ACC112 (cell line): ENCODE measurements around the gene FERD3L.

Experiments
- H2AFZ ChIP-seq: fragments of 200-600 bp; sonication (generic); one replicate; pipeline ENCODE4 v1.6.0; 2017; ENCODE audit warnings: antibody characterized with exemption, low read length; ENCODE audit not compliant: unreplicated experiment
- H3K27ac ChIP-seq: fragments of 200-600 bp; sonication (generic); 2 replicates; pipeline ENCODE4 v1.5.1; 2014; ENCODE audit warnings: low read depth, mild to moderate bottlenecking, antibody characterized with exemption, low read length, moderate library complexity
- H3K27me3 ChIP-seq: fragments of 200-600 bp; sonication (generic); 2 replicates; pipeline ENCODE4 v1.6.1; 2014; ENCODE audit warnings: mild to moderate bottlenecking, antibody characterized with exemption, low read length, moderate library complexity, mixed read lengths; ENCODE audit not compliant: insufficient read depth
- H3K36me3 ChIP-seq: fragments of 200-600 bp; sonication (generic); 2 replicates; pipeline ENCODE4 v1.6.1; 2016; ENCODE audit warnings: mild to moderate bottlenecking, antibody characterized with exemption, low read length, moderate library complexity, mixed read lengths; ENCODE audit not compliant: insufficient read depth
- H3K4me1 ChIP-seq: fragments of 200-600 bp; sonication (generic); one replicate; pipeline ENCODE4 v1.6.1; 2016; ENCODE audit warnings: low read length, mixed read lengths; ENCODE audit not compliant: insufficient read depth, unreplicated experiment, control insufficient read depth
- H3K4me3 ChIP-seq: fragments of 200-600 bp; sonication (generic); 2 replicates; pipeline ENCODE4 v1.5.1; 2014; ENCODE audit warnings: mild to moderate bottlenecking, low read depth, low read length
- H3K79me2 ChIP-seq: fragments of 200-600 bp; sonication (generic); one replicate; pipeline ENCODE4 v1.6.0; 2016; ENCODE audit warnings: low read length; ENCODE audit not compliant: control insufficient read depth, unreplicated experiment, insufficient read depth

Gene FERD3L

DNA sequence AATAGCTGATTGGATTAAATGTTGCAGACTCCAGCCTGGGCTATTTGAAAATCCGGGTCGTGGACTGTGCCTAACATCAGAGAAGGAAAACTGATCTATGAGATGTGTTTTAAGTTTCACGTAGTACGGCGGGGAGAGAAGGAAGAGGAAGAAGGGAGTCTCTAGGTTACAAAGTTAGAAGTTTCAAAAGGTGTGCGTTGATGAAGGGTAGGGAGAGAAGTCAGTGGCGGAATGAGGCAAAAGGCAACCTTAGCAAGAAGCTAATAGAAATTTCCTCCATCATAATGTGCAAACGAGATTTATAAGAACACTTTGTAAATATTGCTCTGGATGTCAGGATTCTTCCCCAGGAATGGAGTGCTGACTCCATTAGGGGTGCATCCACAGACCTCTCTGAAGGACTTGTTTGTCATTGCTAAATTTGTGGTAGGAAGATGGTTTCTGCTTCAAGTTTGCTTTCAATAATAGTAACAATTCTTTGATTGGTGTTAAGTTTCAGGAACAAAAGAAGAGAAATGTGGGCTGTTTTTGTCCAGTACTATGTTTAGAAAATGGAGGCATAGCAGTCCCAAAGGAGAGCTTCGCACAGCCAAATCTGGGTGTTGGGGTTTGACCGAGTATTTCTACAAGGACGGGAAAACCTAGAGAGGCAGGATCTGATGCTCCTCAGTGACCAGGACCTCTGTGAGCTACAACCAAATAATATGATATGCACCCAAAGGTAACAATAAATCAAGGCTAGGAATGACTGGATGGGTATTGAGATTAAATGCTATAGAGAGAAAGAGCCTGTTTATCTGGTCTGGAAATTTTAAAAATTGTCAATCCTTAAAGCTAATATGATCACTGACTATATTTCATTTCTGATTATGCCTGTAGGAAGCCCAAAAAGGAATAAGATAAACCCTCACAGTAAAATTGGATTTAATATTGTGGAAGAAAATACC lies 35.9 kb downstream of the FERD3L start:
- H3K4me3 ChIP-seq: no peak overlapping the region
- H3K27me3 ChIP-seq: no peaks in the 10 kb centered on the region
- H3K36me3 ChIP-seq: 0 out of 2 replicates have a peak, but pooled peaks cover 11% of the 10 kb centered on the region
- peaks cover 17% of the 10 kb centered on the region for H3K4me1 ChIP-seq
- no peak overlapping the region for H3K27ac ChIP-seq
- H2AFZ ChIP-seq: no peak overlapping the region
- peaks cover 20% of the 10 kb centered on the region for H3K79me2 ChIP-seq

DNA sequence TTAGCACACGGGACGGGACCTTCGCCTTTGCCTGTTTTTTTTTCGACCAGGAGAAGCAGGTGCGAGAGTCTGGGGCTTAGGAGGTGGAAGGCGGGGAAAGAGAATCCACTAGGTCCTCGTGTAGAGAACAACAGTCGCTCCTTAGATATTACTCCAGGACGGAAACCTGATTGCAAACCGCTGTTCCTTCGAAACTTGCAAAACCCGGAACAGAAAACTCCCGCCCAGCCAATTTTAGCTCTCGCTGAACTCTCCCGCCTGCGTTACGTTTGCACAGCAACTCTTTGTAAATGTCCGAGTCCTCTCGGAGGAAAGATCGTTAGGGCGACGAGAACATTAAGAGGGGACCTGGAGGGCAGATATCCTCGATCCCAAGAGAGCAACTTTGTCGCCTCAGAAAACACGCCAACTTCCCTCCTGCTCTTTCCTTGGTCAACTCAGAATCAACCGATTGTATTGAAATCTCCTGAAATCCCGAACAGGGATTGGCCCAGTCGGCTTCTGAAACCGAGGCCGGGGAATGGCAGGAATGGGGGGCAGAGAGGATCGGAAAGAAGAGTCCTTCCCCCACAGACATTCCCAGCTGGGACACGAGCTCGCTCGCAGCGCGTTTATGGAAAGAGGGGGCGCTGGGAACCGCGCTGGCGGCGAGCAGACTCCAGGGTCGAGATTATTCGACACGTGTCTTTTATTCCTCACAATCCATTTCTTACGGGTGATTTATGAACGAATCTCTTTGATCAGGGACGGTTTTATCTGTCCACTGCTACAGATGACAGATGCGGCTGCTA lies 37.7 kb downstream of the FERD3L start:
- Histone ChIP-seq H2AFZ (peak overlapping the region; percentile 70), H3K4me3 (peak overlapping the region; percentile 74), H3K79me2 (peaks cover 4% of the 10 kb centered on the region), H3K27me3 (no peaks in the 10 kb centered on the region), H3K36me3 (no peaks in the 10 kb centered on the region), H3K27ac (peak overlapping the region; percentile 61), H3K4me1 (peaks cover 11% of the 10 kb centered on the region)

DNA sequence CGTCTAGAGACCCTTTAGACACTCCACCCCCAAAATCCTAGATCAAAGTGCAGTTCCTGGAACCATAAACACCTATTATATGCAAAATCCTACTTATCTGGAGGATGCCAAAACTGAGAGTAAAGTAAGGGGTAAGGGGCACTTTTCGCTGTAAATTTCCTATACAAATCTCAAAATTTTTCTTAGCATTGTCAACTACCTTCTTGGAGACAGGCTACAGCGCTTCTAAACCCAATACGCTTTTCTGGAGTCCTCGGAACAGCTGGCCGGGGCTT lies 38.2 kb downstream of the FERD3L start:
- Histone ChIP-seq H2AFZ (peak overlapping the region; percentile 70), H3K4me3 (peak overlapping the region; percentile 74), H3K4me1 (peaks cover 11% of the 10 kb centered on the region), H3K27me3 (no peaks in the 10 kb centered on the region), H3K79me2 (no peaks in the 10 kb centered on the region), H3K27ac (peak overlapping the region; percentile 61), H3K36me3 (no peaks in the 10 kb centered on the region)

DNA sequence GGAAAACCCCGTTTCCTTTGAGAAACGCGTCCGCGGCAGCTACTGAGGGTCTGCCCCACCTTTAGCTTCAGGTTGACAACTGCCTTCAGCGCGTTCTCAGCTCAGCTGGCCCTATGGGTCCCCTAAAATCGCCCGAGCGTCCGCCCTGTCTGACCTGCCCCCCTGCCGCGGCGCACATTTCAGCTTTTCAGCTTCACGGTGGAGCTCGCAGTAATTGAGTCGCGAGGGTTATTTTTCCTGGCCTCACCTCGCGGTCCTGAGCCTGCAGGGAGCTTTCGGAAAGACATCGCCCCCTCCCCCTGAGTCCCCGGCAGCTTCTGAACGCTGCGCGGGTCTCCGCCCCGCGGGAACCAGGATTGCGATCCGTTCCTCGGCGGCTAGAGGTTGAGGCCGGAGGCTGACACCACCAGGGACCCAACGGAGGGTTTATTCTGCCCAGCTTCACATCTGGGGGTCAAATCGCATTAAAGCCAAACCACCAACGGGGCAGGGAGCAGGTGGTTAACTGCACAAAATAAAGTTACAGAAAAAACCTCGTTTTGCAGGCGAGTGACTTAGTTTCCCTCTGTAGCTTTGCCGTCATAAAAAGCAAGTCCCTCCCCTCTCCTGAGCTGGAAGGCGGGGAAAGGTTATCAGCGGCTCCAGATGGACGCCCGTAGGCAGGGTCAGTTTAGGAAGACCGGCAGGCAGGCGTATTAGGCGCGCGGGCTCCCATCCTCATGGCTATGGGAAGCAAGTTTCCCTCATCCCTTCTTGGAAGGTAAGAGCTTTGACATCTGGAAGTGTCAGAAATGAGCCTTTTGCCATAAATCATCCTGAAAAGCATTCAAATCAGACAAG lies 38.8 kb downstream of the FERD3L start:
- no peaks in the 10 kb centered on the region for H3K79me2 ChIP-seq
- peak overlapping the region; percentile 83 for H2AFZ ChIP-seq

DNA sequence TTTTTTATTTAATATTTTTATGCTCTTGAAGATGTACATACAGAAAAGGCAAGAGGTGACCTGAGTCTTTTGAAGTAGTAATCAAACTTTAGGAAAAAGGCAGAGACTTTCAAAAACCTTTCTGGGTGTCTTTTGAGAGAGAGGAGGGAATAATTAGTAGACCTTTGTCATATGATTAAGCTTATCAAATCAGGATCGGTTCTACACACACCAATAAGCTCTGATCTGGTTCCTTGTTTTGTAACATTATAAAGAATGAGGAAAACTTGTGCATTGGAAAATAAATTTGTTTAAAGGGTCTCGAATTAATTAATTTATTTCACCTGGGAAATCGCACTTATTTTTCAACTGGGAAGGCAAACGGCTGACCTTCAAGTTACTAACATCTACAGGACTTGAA lies 39.7 kb downstream of the FERD3L start:
- Histone ChIP-seq H3K36me3 (no peaks in the 10 kb centered on the region), H3K27me3 (no peaks in the 10 kb centered on the region), H3K27ac (no peak overlapping the region), H3K4me3 (peak overlapping the region; percentile 74), H3K79me2 (no peaks in the 10 kb centered on the region), H2AFZ (peak overlapping the region; percentile 83), H3K4me1 (peaks cover 11% of the 10 kb centered on the region)

More for the DNA sequence above, 38.8 kb downstream of the FERD3L start:
- Histone ChIP-seq H3K36me3 (no peaks in the 10 kb centered on the region), H3K27me3 (no peaks in the 10 kb centered on the region), H3K4me3 (peak overlapping the region; percentile 74), H3K27ac (peak overlapping the region; percentile 61; the same call in 1 of the 2 replicates), H3K4me1 (peaks cover 11% of the 10 kb centered on the region)

DNA sequence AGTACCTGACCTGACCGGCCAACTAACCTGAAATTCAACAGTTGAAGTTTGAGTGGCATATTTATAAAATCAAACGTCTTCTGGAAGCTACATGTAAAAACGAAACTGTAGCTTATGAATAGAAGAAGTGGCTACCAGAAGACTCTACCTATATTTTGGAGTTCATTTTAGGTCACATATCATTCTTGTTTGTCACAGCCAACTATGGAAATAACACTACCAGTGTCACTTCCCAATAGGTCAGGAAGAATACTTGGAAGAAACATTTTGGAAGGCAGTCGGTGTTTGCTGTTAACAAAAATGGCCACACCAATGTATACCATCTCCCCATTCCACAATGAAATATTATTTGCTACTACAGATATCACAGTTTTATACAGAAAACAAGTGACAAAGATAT lies 40.4 kb downstream of the FERD3L start:
- Histone ChIP-seq H3K4me3 (no peak overlapping the region), H3K27ac (no peak overlapping the region), H3K4me1 (peaks cover 11% of the 10 kb centered on the region), H2AFZ (no peak overlapping the region), H3K79me2 (no peaks in the 10 kb centered on the region), H3K27me3 (no peaks in the 10 kb centered on the region), H3K36me3 (no peaks in the 10 kb centered on the region)

DNA sequence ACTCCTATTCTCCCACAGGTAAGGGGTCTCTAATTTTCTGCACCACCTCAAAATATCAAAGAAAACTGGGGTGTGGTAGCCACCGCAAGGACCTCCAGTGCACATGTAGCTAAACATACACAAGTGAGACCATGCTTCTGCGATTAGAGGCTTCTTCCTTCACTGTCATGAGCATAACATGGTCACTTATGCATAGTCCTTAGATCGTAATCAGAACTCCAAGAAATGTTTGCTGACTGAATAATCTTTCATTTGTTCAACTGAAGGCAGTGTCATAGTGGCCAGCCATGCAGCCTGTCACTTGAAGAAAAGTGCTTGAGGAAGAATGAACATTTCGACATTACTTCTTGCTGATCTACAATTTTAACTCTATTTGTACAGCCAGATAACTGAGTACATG lies 42.3 kb downstream of the FERD3L start:
- Histone ChIP-seq H3K79me2 (no peaks in the 10 kb centered on the region), H3K27ac (no peak overlapping the region), H3K27me3 (no peaks in the 10 kb centered on the region)

DNA sequence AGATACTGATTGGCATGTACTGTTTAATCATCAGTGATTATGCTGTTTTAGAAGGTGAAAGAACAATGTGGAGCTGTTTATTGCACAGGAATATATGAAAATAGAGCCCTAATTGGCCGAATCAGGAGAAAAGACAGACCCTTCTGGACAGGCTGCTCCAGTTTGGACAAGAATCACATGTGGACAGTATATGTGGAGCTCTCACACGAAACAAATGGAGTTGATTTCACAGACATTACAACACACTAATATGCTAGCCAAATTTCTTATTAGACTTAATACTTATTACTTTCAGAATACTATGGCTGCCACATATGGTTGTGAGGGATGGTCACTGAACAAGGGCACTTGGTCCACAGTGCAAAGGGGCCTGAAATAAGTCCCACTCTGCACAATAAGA lies 43.3 kb downstream of the FERD3L start:
- Histone ChIP-seq H3K4me3 (peak overlapping the region; percentile 4; the same call in 1 of the 2 replicates), H2AFZ (peak overlapping the region; percentile 5), H3K27me3 (no peaks in the 10 kb centered on the region), H3K79me2 (no peaks in the 10 kb centered on the region), H3K27ac (no peak overlapping the region), H3K4me1 (peaks cover 6% of the 10 kb centered on the region), H3K36me3 (no peaks in the 10 kb centered on the region)

More for the DNA sequence above, 42.3 kb downstream of the FERD3L start:
- Histone ChIP-seq H2AFZ (no peak overlapping the region), H3K36me3 (no peaks in the 10 kb centered on the region), H3K4me1 (peaks cover 6% of the 10 kb centered on the region), H3K4me3 (no peak overlapping the region)

DNA sequence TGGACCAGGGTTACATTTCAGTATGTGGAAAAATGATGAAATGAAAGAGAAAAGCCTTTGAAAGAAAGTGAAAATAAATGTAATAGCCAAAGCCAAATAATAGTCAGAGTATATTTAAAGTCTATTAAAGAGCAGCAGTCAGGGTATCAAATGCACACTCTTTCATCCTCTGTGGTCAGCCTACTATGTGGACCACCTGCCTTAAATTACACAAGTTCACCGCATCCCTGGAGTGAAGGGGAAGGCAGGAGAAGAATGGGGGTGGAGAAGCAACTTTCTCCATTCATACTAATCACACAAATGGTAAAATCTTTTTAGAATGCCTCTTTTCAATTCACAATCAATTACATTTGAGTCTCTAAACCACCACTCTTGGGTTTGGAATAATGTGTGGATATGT lies 43.7 kb downstream of the FERD3L start:
- Histone ChIP-seq H3K36me3 (no peaks in the 10 kb centered on the region), H3K4me3 (peak overlapping the region; percentile 4; the same call in 1 of the 2 replicates), H2AFZ (peak overlapping the region; percentile 5), H3K79me2 (no peaks in the 10 kb centered on the region), H3K27me3 (no peaks in the 10 kb centered on the region), H3K27ac (no peak overlapping the region), H3K4me1 (peaks cover 6% of the 10 kb centered on the region)

DNA sequence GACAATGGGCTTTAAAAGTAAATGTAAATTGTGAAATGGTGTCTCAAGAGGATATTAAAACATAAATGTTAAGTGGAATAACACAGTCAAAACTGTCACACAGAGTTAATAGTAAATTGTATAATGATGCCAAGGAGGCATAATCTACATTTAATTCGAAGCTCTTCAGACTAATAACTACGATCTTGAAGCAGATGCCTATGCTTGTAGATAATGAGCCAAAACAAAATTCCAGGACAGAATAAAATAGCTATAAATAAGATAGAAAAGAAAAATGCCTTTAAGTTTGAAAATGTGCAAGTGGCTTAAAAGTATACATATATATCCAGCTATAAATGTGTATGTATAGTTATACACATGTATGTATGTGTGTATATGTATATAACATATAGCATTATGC lies 45.3 kb downstream of the FERD3L start:
- no peaks in the 10 kb centered on the region for H3K27me3 ChIP-seq
- peaks cover 4% of the 10 kb centered on the region for H3K4me1 ChIP-seq
- no peak overlapping the region for H3K4me3 ChIP-seq
- H3K36me3 ChIP-seq: no peaks in the 10 kb centered on the region
- no peak overlapping the region for H2AFZ ChIP-seq
- H3K79me2 ChIP-seq: no peaks in the 10 kb centered on the region
- H3K27ac ChIP-seq: no peak overlapping the region
